ENCODE measurements around the gene PDZD7.

PDZD7 gene
- total RNA-seq = 0.06 to 3.1 (median 1.9) reads per million in 9 experiments

GRCh38 chr10:101031128-101031795, at the start of gene PDZD7, which contains the start of gene SFXN3:
Gene PDZD7 (minus strand): TSS chr10:101031129. CDS start chr10:101030219, 910 bp downstream.
Gene SFXN3 (plus strand): TSS chr10:101031234. CDS start chr10:101034695, 3,461 bp downstream.
- peak within 1 kb of the TSS; percentile 83 to 89 for H3K4me3 Mint-ChIP-seq
- ATAC-seq (replicated peaks) (peak; percentile 77), DNase-seq (peak; percentile 95 to 96 (median 95))
- peaks cover 0 to 11% of the 10 kb centered on the region in 2 donors for H3K27me3 Mint-ChIP-seq
- peak within 1 kb of the TSS; percentile 93 to 99 for H3K27ac Mint-ChIP-seq
- peaks cover 22% of the 10 kb centered on the region for H3K36me3 Mint-ChIP-seq (ENCODE audit: insufficient read depth)
- H3K9me3 Mint-ChIP-seq = no peaks in the 10 kb centered on the region
- peaks cover 20 to 24% of the 10 kb centered on the region in 2 donors for H3K4me1 Mint-ChIP-seq (ENCODE audit: low read depth in 2 of 2)

GRCh38 chr10:101079874-101080273, 48.9 kb upstream of the PDZD7 start:
- H3K4me1 Mint-ChIP-seq (ENCODE audit: low read depth in 2 of 2) = no peaks in the 10 kb centered on the region
- H3K4me3 Mint-ChIP-seq = no peak overlapping the region
- no peak overlapping the region for H3K27ac Mint-ChIP-seq
- H3K9me3 Mint-ChIP-seq = no peaks in the 10 kb centered on the region
- no peaks in the 10 kb centered on the region for H3K36me3 Mint-ChIP-seq (ENCODE audit: insufficient read depth)
- peaks cover 62 to 85% of the 10 kb centered on the region in 2 donors for H3K27me3 Mint-ChIP-seq
- no peak for DNase-seq
- no peak for ATAC-seq (replicated peaks)

- no peaks in the 10 kb centered on the region for H3K9me3 Mint-ChIP-seq
- H3K36me3 Mint-ChIP-seq (ENCODE audit: insufficient read depth) = no peaks in the 10 kb centered on the region
- no peaks in the 10 kb centered on the region for H3K4me1 Mint-ChIP-seq (ENCODE audit: low read depth in 2 of 2)
- no peak for ATAC-seq (replicated peaks)
- H3K4me3 Mint-ChIP-seq = no peak overlapping the region
- no peak overlapping the region for H3K27ac Mint-ChIP-seq
- H3K27me3 Mint-ChIP-seq = peaks cover 79 to 88% of the 10 kb centered on the region in 2 donors
- no peak for DNase-seq
Observed at GRCh38 chr10:101076630-101077029, 45.7 kb upstream of the PDZD7 start.

DNA sequence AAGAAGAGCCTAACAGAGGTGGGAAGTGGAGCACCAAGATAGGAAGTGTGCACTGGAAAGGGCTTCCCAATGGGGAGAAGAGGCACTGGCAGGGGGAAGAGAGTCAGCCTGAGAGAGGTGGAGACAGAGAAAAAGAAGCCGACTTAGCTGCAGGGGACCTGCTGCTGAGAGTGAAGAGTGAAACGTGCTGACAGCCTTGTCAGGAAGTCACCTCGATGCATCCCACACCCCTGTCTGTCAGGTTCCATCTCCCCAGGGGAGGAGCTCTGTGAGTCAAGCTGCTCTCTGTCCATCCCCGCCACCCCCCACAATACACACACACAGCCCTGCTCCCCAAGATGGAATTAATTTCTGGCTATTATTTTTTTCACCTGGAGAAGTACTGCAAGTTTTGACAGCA, 44.8 kb upstream of the PDZD7 start:
- H3K36me3 Mint-ChIP-seq (ENCODE audit: insufficient read depth) = no peaks in the 10 kb centered on the region
- H3K9me3 Mint-ChIP-seq = no peaks in the 10 kb centered on the region
- no peak overlapping the region for H3K27ac Mint-ChIP-seq
- ATAC-seq (replicated peaks) = no peak
- H3K4me3 Mint-ChIP-seq = no peak overlapping the region
- no peaks in the 10 kb centered on the region for H3K4me1 Mint-ChIP-seq (ENCODE audit: low read depth in 2 of 2)
- peaks cover 78 to 88% of the 10 kb centered on the region in 2 donors for H3K27me3 Mint-ChIP-seq
- no peak for DNase-seq

DNA sequence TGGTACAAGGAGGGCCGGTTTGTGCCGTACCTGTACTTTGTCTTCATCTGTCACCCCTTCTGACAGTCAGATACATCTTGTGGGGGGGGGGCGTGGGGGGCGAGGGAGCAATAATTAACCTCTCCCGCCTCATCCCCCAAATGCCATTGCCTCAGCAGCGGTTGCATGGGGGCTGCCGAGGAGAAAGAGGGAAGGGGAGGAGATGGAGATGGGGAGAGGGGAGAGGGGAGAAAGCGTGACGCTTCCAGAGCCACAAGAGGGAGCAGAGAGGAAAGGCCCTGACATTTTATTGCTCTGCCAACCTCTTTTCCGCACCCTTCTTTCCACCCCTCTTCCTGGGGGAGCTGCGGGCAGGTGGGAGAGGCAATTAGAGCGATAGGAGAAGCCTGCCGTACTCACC, 42.7 kb upstream of the PDZD7 start:
- peaks cover 58 to 71% of the 10 kb centered on the region in 2 donors for H3K27me3 Mint-ChIP-seq
- no peak overlapping the region for H3K27ac Mint-ChIP-seq
- no peak for ATAC-seq (replicated peaks)
- no peaks in the 10 kb centered on the region for H3K36me3 Mint-ChIP-seq (ENCODE audit: insufficient read depth)
- no peak for DNase-seq
- H3K9me3 Mint-ChIP-seq = no peaks in the 10 kb centered on the region
- H3K4me1 Mint-ChIP-seq (ENCODE audit: low read depth in 2 of 2) = no peaks in the 10 kb centered on the region
- H3K4me3 Mint-ChIP-seq = no peak overlapping the region

DNA sequence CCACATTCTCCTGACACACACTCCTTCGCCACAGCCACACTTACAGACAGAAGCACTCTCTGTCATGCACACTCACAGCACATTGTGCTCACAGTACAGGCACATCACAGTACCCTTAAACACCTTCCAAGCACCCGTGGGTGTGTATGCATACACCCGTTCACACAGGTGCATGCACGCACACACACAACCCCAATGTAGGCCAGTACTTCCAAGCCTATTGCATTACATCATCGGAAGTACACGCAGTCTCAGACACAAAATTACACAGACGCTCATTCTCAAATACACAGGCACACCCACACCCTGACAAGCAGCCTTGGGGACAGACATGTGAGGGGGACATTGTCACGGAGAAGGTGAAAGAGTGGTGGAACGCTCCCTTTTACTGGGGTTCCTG, 42.0 kb upstream of the PDZD7 start:
- ATAC-seq (replicated peaks) (no peak), DNase-seq (no peak)
- H3K36me3 Mint-ChIP-seq (ENCODE audit: insufficient read depth) = no peaks in the 10 kb centered on the region
- H3K27ac Mint-ChIP-seq = no peak overlapping the region
- peaks cover 54 to 64% of the 10 kb centered on the region in 2 donors for H3K27me3 Mint-ChIP-seq
- H3K9me3 Mint-ChIP-seq = no peaks in the 10 kb centered on the region
- no peaks in the 10 kb centered on the region for H3K4me1 Mint-ChIP-seq (ENCODE audit: low read depth in 2 of 2)
- H3K4me3 Mint-ChIP-seq = no peak overlapping the region

DNA sequence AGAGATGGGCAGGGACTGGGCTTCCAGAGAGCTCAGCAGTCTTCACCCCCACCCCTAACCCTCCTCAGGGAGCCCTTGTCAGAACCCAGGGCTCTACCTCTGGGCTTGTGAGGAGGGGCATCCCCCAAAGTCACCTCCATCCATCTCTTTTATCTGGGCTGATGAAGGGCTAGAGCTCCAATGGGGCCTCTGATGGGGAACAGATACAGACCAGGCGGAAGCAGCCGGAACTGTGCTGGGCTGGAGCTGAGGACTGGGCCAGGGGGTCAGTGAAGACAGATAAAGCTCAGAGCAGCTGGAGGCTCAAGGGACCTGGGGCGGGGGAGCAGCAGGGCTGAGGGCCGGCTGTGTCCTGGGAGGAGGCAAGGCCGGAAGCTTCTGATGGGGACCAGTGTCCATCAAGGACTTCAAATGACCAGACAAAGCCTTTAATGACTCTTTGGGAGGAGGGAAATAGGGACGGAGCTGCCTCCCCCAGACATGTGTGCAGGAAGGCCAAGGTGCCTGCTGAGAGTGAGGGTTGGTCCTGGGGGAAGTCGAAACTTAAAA, 41.0 kb upstream of the PDZD7 start:
- DNase-seq = no peak
- H3K36me3 Mint-ChIP-seq (ENCODE audit: insufficient read depth) = no peaks in the 10 kb centered on the region
- no peaks in the 10 kb centered on the region for H3K9me3 Mint-ChIP-seq
- H3K27me3 Mint-ChIP-seq = peaks cover 53 to 72% of the 10 kb centered on the region in 2 donors
- H3K27ac Mint-ChIP-seq = no peak overlapping the region
- H3K4me3 Mint-ChIP-seq = no peak overlapping the region
- no peak for ATAC-seq (replicated peaks)
- peaks cover 0 to 4% of the 10 kb centered on the region in 2 donors for H3K4me1 Mint-ChIP-seq (ENCODE audit: low read depth in 2 of 2)

DNA sequence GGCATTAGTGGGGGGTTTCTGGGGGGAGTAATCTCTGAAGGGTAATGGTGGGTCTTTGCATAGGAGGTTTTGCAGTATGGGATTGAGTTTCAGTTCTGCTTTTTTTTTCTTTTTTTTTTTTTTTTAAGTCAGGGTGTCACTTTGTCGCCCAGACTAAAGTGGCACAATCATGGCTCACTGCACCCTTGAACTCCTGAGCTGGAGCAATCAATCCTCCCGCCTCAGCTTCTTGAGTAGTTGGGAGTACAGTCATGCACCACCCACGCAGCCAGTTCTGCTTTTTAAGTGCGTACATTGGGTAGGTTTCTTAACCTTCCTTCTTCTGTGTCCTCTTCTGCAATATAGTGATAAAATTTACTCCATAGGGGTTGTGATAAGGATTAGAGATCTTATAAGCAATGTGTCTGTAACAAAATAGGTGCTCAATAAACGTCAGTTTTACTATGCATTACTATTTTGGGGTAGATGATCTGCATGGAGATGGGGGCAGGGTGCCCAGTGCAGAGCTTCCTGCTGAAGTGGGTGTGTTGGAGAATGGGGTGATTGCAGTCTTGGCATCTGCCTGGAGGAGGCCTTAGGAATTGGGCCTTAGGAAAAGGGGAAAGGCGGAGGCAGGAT, 40.4 kb upstream of the PDZD7 start:
- Mint-ChIP-seq H3K9me3 (no peaks in the 10 kb centered on the region), H3K4me3 (no peak overlapping the region), H3K36me3 (ENCODE audit: insufficient read depth) (no peaks in the 10 kb centered on the region), H3K4me1 (ENCODE audit: low read depth in 2 of 2) (peaks cover 0 to 4% of the 10 kb centered on the region in 2 donors), H3K27me3 (peaks cover 49 to 72% of the 10 kb centered on the region in 2 donors), H3K27ac (no peak overlapping the region)
- DNase-seq (no peak), ATAC-seq (replicated peaks) (no peak)

GRCh38 chr10:101070098-101070497, 39.2 kb upstream of the PDZD7 start:
- no peaks in the 10 kb centered on the region for H3K36me3 Mint-ChIP-seq (ENCODE audit: insufficient read depth)
- ATAC-seq (replicated peaks) (no peak), DNase-seq (no peak)
- peaks cover 48 to 72% of the 10 kb centered on the region in 2 donors for H3K27me3 Mint-ChIP-seq
- no peak overlapping the region for H3K4me3 Mint-ChIP-seq
- no peaks in the 10 kb centered on the region for H3K9me3 Mint-ChIP-seq
- no peak overlapping the region for H3K27ac Mint-ChIP-seq
- peaks cover 0 to 9% of the 10 kb centered on the region in 2 donors for H3K4me1 Mint-ChIP-seq (ENCODE audit: low read depth in 2 of 2)

DNA sequence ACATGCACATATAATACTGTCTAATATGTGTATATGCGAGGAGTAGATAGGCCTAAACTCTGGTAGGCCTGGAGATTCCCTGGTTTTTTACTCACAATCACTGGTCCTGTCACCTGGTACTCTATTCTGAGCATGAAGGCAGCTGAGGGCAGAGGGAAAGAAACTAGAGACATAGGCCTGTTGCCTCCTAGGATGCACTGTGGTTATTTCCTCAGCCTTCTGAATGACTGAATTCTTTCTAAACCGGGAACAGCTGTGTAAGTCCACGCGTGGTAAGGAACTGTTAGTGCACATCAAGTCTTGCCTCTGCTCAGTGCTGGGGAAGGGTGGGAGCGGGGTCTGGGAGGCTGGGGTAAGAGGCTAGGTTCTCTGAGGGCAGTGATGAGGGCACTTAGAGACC, 38.5 kb upstream of the PDZD7 start:
- no peaks in the 10 kb centered on the region for H3K36me3 Mint-ChIP-seq (ENCODE audit: insufficient read depth)
- ATAC-seq (replicated peaks) (no peak), DNase-seq (no peak)
- no peaks in the 10 kb centered on the region for H3K9me3 Mint-ChIP-seq
- peaks cover 0 to 9% of the 10 kb centered on the region in 2 donors for H3K4me1 Mint-ChIP-seq (ENCODE audit: low read depth in 2 of 2)
- H3K4me3 Mint-ChIP-seq = no peak overlapping the region
- peaks cover 52 to 74% of the 10 kb centered on the region in 2 donors for H3K27me3 Mint-ChIP-seq
- H3K27ac Mint-ChIP-seq = no peak overlapping the region

DNA sequence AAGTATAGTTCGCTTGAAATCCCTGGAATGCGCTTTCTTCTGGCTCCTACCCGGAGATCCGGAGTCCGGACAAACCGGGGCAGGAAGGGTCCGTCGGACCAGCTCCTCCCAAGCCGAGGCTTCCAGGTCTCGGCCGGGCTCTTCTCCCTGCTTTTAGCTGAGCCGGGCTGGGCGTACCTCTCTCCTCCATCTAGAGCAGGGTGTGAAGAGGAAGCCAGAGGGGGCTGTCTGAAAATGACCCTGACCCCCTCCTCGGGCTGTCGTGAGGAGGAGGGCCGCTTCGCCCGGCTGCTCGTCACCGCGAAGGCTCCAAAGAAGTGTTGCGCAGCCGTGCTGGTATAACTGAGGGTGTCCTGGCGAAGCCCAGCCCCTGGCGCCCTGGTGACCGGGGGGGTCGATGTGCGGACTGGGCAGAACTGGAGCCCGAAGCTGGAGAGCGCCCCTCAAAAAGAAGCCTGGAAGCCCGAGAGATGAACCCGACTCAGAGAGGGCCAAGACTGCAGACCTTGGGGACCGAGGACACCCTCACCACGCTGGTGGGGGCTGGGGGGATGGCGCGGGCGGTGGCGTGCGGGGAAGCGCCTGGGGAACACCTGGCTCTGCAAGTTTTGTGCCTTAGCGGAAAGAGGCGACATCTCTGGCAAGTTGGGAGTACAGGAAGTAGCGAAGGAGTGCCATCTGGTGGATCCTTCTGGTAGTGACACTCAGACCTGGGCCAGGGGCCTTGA, 36.6 kb upstream of the PDZD7 start:
- Mint-ChIP-seq H3K4me1 (ENCODE audit: low read depth in 2 of 2) (peaks cover 0 to 12% of the 10 kb centered on the region in 2 donors), H3K9me3 (no peaks in the 10 kb centered on the region), H3K27me3 (peaks cover 43 to 67% of the 10 kb centered on the region in 2 donors), H3K36me3 (ENCODE audit: insufficient read depth) (no peaks in the 10 kb centered on the region), H3K27ac (no peak overlapping the region), H3K4me3 (peak overlapping the region; percentile 86 to 90)
- DNase-seq (peak; percentile 68 to 76 (median 73)), ATAC-seq (replicated peaks) (peak; percentile 78)

DNA sequence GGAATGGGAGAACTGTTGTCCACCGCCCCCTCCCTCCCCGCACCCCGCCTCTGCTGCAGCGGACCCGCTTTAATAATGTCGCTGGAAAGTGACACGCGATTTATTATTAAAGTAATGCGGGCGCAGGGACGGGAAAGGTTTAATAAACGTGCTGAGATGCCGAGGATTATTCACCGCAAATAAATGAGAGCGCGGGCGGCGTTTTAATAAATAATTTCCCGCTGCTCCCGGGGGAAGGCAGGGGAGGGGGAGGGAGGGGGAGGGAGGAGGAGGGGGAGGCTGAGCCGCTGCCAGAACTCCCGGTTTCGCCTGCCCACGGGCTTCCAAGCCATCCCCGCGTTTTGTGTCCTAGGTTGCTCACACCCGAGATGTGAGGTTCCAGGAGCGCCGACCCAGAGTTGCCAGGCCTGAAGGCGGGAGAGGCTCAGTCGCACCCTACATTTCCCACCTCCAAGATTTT, 36.0 kb upstream of the PDZD7 start:
- Mint-ChIP-seq H3K4me1 (ENCODE audit: low read depth in 2 of 2) (peaks cover 5 to 15% of the 10 kb centered on the region in 2 donors), H3K27me3 (peaks cover 37 to 61% of the 10 kb centered on the region in 2 donors)

More for the DNA sequence above, 36.0 kb upstream of the PDZD7 start:
- ATAC-seq (replicated peaks) = no peak
- Mint-ChIP-seq H3K4me3 (peak overlapping the region; percentile 86 to 90), H3K27ac (no peak overlapping the region), H3K9me3 (no peaks in the 10 kb centered on the region), H3K36me3 (ENCODE audit: insufficient read depth) (no peaks in the 10 kb centered on the region)
- no peak for DNase-seq
